Measurements from ENCODE around the gene VIM. TPM values are rescaled to one million over a fixed set of nuclear protein-coding genes. Genes with fewer than 3 reads are reported as not detected.

VIM gene
- total and polyA plus RNA-seq, 2 experiments from 2014 or later = 302 to 1,051 TPM

DNA sequence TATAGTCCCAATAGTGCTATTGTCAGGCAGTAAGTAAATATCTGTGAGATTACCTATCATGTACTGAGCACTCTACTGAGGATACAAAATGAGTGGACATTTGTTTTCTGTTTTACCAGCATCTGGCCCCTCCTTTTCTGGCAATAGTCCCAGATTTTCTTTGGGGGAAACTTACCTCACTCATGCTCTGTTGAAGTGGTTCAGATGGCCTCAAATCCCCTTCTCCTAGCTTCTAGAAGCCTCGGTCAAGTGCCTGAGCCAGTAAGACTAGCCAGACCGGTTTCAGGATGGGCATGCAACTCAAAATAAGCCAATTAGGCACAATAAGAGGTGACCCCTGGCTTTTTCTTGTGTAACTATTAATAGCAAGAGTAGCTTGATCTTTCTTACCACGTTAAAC, 46.3 kb upstream of the VIM start:
- peak; percentile 30 for DNase-seq (ENCODE audit: low spot score)
- WGBS (ENCODE audit: low lambda C conversion rate, missing lambda C conversion rate) = 59% methylated on average over 3 of the region's 3 CpGs
- no peak overlapping the region for H3K4me2 ChIP-seq

DNA sequence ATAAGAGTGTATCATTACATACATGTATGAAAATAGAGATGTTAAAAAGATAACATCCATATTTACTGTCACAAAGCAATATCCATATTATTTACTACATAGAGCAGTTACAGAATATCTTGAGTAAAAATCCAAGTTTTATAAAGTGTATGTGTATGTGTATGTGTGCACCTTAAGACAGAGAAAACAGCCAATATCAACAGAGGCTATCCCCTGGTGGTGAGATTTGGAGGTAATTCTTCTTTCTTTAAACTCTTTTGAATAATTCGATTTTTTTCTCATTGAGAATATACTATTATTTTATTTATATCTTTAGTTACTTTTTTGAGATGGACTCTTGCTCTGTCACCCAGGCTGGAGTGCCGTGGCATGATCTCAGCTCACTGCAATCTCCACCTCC, 44.9 kb upstream of the VIM start:
- TF ChIP-seq, protein P1, sequence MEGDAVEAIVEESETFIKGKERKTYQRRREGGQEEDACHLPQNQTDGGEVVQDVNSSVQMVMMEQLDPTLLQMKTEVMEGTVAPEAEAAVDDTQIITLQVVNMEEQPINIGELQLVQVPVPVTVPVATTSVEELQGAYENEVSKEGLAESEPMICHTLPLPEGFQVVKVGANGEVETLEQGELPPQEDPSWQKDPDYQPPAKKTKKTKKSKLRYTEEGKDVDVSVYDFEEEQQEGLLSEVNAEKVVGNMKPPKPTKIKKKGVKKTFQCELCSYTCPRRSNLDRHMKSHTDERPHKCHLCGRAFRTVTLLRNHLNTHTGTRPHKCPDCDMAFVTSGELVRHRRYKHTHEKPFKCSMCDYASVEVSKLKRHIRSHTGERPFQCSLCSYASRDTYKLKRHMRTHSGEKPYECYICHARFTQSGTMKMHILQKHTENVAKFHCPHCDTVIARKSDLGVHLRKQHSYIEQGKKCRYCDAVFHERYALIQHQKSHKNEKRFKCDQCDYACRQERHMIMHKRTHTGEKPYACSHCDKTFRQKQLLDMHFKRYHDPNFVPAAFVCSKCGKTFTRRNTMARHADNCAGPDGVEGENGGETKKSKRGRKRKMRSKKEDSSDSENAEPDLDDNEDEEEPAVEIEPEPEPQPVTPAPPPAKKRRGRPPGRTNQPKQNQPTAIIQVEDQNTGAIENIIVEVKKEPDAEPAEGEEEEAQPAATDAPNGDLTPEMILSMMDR (IDR thresholded peaks at IDR 0.05; ENCODE audit: poor library complexity) = peak; percentile 6
- no peak for TF ChIP-seq EZH2phosphoT487 (IDR thresholded peaks at IDR 0.05; ENCODE audit: low read depth, severe bottlenecking, unreplicated experiment)
- no peak overlapping the region for H3K4me3 ChIP-seq
- H2AFZ ChIP-seq = no peak overlapping the region
- H3K27me3 ChIP-seq = no peaks in the 10 kb centered on the region
- no peaks in the 10 kb centered on the region for H3K9me2 ChIP-seq (replicated peaks; ENCODE audit: insufficient read depth)
- H3K9me3 ChIP-seq (ENCODE audit: low read depth) = no peaks in the 10 kb centered on the region
- H3K36me3 ChIP-seq (replicated peaks; ENCODE audit: insufficient read depth, low read depth) = no peaks in the 10 kb centered on the region
- no peaks in the 10 kb centered on the region for H3K79me2 ChIP-seq
- no peaks in the 10 kb centered on the region for H4K20me1 ChIP-seq (ENCODE audit: insufficient read depth, poor library complexity, severe bottlenecking)
- H3K27ac ChIP-seq = no peak overlapping the region
- 98% methylated on average over 2 of the region's 2 CpGs for WGBS (ENCODE audit: low lambda C conversion rate, missing lambda C conversion rate)
- no peak for DNase-seq (ENCODE audit: low spot score)
- H3K4me2 ChIP-seq = no peak overlapping the region
- peaks cover 4% of the 10 kb centered on the region for H3K4me1 ChIP-seq (ENCODE audit: insufficient read depth)

More for the DNA sequence above, 46.3 kb upstream of the VIM start:
- Histone ChIP-seq H3K27me3 (no peaks in the 10 kb centered on the region), H3K4me3 (no peak overlapping the region), H2AFZ (no peak overlapping the region), H3K79me2 (no peaks in the 10 kb centered on the region), H3K4me1 (ENCODE audit: insufficient read depth) (peaks cover 4% of the 10 kb centered on the region), H3K27ac (no peak overlapping the region), H3K36me3 (replicated peaks; ENCODE audit: insufficient read depth, low read depth) (no peaks in the 10 kb centered on the region), H4K20me1 (ENCODE audit: insufficient read depth, poor library complexity, severe bottlenecking) (no peaks in the 10 kb centered on the region), H3K9me2 (replicated peaks; ENCODE audit: insufficient read depth) (no peaks in the 10 kb centered on the region), H3K9me3 (ENCODE audit: low read depth) (no peaks in the 10 kb centered on the region)
- no peak for TF ChIP-seq EZH2 (IDR thresholded peaks at IDR 0.05; ENCODE audit: borderline replicate concordance)
- TF ChIP-seq EZH2phosphoT487 (IDR thresholded peaks at IDR 0.05; ENCODE audit: low read depth, severe bottlenecking, unreplicated experiment) = no peak
- TF ChIP-seq, protein P1 (IDR thresholded peaks at IDR 0.05; ENCODE audit: poor library complexity) = no peak

DNA sequence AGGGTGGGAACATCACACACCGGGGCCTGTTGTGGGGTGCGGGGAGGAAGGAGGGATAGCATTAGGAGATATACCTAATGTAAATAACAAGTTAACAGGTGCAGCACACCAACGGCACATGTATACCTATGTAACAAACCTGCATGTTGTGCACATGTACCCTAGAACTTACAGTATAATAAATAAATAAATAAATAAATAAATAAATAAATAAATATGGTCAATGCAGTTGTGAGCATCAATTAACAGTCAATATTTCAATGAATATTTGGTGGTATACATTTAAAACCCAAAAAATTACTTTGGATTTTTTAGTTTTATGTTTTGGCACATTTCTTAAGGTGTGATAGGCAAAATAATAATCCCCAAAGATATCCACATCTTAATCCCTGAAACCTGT, 42.2 kb upstream of the VIM start:
- Histone ChIP-seq H3K79me2 (no peaks in the 10 kb centered on the region), H3K36me3 (replicated peaks; ENCODE audit: insufficient read depth, low read depth) (no peaks in the 10 kb centered on the region), H3K4me2 (no peak overlapping the region), H3K27me3 (no peaks in the 10 kb centered on the region), H3K4me3 (no peak overlapping the region), H2AFZ (no peak overlapping the region), H3K27ac (no peak overlapping the region), H4K20me1 (ENCODE audit: insufficient read depth, poor library complexity, severe bottlenecking) (no peaks in the 10 kb centered on the region), H3K9me3 (ENCODE audit: low read depth) (no peaks in the 10 kb centered on the region), H3K9me2 (replicated peaks; ENCODE audit: insufficient read depth) (no peaks in the 10 kb centered on the region), H3K4me1 (ENCODE audit: insufficient read depth) (peaks cover 4% of the 10 kb centered on the region)
- no peak for TF ChIP-seq EZH2phosphoT487 (IDR thresholded peaks at IDR 0.05; ENCODE audit: low read depth, severe bottlenecking, unreplicated experiment)
- TF ChIP-seq, protein P1 (IDR thresholded peaks at IDR 0.05; ENCODE audit: poor library complexity) = no peak
- DNase-seq (ENCODE audit: low spot score) = no peak
- WGBS (ENCODE audit: low lambda C conversion rate, missing lambda C conversion rate) = 98% methylated on average over 3 of the region's 3 CpGs

DNA sequence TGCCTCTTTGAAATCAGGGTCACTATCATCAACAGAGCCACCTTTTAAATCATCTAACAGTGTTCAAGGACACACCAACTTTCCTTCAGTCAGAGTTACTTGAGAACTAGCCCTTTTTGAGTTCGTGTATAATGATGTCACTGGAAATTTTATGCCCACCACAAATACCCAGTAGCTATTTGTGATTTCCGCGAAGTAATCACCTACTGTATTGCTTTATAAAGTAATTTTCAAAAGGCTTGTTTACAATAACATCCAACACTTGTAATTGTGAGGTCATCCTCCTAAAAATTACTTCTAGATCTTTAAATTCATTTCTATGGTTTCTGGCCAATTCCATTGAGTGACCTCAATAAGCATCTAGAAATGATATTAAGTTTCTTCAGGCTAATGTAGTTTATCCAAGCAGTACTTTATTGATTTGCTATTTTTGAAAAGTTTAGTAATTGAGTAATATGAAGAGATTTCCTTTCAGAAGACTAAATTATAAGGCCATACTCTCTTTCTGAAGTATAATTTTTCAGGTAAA, 39.3 kb upstream of the VIM start:
- H3K4me1 ChIP-seq (ENCODE audit: insufficient read depth) = no peaks in the 10 kb centered on the region
- no peaks in the 10 kb centered on the region for H3K9me2 ChIP-seq (replicated peaks; ENCODE audit: insufficient read depth)
- H3K9me3 ChIP-seq (ENCODE audit: low read depth) = no peaks in the 10 kb centered on the region
- H3K4me3 ChIP-seq = no peak overlapping the region
- no peaks in the 10 kb centered on the region for H3K36me3 ChIP-seq (replicated peaks; ENCODE audit: insufficient read depth, low read depth)
- H2AFZ ChIP-seq = no peak overlapping the region
- no peak for TF ChIP-seq EZH2phosphoT487 (IDR thresholded peaks at IDR 0.05; ENCODE audit: low read depth, severe bottlenecking, unreplicated experiment)
- TF ChIP-seq EZH2 (IDR thresholded peaks at IDR 0.05; ENCODE audit: borderline replicate concordance) = no peak
- TF ChIP-seq, protein P1 (IDR thresholded peaks at IDR 0.05; ENCODE audit: poor library complexity) = no peak
- DNase-seq (ENCODE audit: low spot score) = no peak
- H3K27ac ChIP-seq = no peak overlapping the region
- H3K79me2 ChIP-seq = peaks cover 2% of the 10 kb centered on the region
- H3K4me2 ChIP-seq = no peak overlapping the region
- WGBS (ENCODE audit: low lambda C conversion rate, missing lambda C conversion rate) = 91% methylated on average over 3 of the region's 3 CpGs
- no peaks in the 10 kb centered on the region for H4K20me1 ChIP-seq (ENCODE audit: insufficient read depth, poor library complexity, severe bottlenecking)
- H3K27me3 ChIP-seq = no peaks in the 10 kb centered on the region
